GM18867 (cell line): ENCODE results near the gene FAM227B.
A peak's percentile ranks its signal among the peaks of the same experiment; 100 is the strongest.
"Not testable (repeated sequence)": the region's sequence is repeated elsewhere in the genome, so short reads cannot be mapped to it uniquely, and the experiment has no call there.

Source experiments
- ATAC-seq: cut with Tn5 transposase; IDR thresholded peaks from one replicate; pipeline ENCODE4 v1.9.1; 2021; ENCODE audit warnings: mild to moderate bottlenecking, moderate library complexity; ENCODE audit not compliant: unreplicated experiment

Gene FAM227B

GRCh38 chr15:49495993-49496753, 124.4 kb downstream of the FAM227B start:
- ATAC-seq, result no peak

GRCh38 chr15:49494842-49495241, 125.8 kb downstream of the FAM227B start:
- no peak for ATAC-seq

- ATAC-seq, result no peak
These were observed 127.8 kb downstream of the FAM227B start for GRCh38 chr15:49492830-49493229.

- no peak for ATAC-seq
These were observed 128.5 kb downstream of the FAM227B start for GRCh38 chr15:49492151-49492550.

GRCh38 chr15:49490966-49491365, 129.7 kb downstream of the FAM227B start:
- ATAC-seq, result no peak

- ATAC-seq, result not testable (repeated sequence)
These were observed 135.2 kb downstream of the FAM227B start for GRCh38 chr15:49485401-49485800.

- not testable (repeated sequence) for ATAC-seq
These were observed 141.6 kb downstream of the FAM227B start for GRCh38 chr15:49478982-49479381.

- not testable (repeated sequence) for ATAC-seq
These were observed 142.6 kb downstream of the FAM227B start for GRCh38 chr15:49478021-49478420.

- ATAC-seq, result no peak
These were observed 147.6 kb downstream of the FAM227B start for GRCh38 chr15:49473031-49473430.

GRCh38 chr15:49472338-49472737, 148.3 kb downstream of the FAM227B start:
- no peak for ATAC-seq

- ATAC-seq, result peak; percentile 76
These were observed 148.9 kb downstream of the FAM227B start for GRCh38 chr15:49471733-49472132.

- ATAC-seq, result peak; percentile 31
These were observed 149.4 kb downstream of the FAM227B start for GRCh38 chr15:49471248-49471647.

- ATAC-seq, result no peak
These were observed 152.2 kb downstream of the FAM227B start for GRCh38 chr15:49468481-49468839.

GRCh38 chr15:49467746-49468480, 152.7 kb downstream of the FAM227B start:
- ATAC-seq, result no peak

GRCh38 chr15:49466119-49466518, 154.5 kb downstream of the FAM227B start:
- ATAC-seq, result no peak

GRCh38 chr15:49464522-49464921, 156.1 kb downstream of the FAM227B start:
- ATAC-seq, result no peak

GRCh38 chr15:49462232-49462844, 158.3 kb downstream of the FAM227B start:
- no peak for ATAC-seq

- ATAC-seq, result no peak
These were observed 160.1 kb downstream of the FAM227B start for GRCh38 chr15:49460411-49460941.

- no peak for ATAC-seq
These were observed 162.5 kb downstream of the FAM227B start for GRCh38 chr15:49458145-49458544.

- ATAC-seq, result no peak
These were observed 164.5 kb downstream of the FAM227B start for GRCh38 chr15:49456166-49456565.

GRCh38 chr15:49452595-49452994, 168.0 kb downstream of the FAM227B start:
- ATAC-seq, result no peak

GRCh38 chr15:49441816-49442215, 178.8 kb downstream of the FAM227B start:
- ATAC-seq, result no peak
